Loucy (cell line): ENCODE results near the gene LTBP1.

Experiments used
- CTCF ChIP-seq: fragments of 200-600 bp; sonication (generic); conservative IDR thresholded peaks from 2 replicates; pipeline ENCODE4 v1.5.1; 2014; ENCODE audit warnings: mild to moderate bottlenecking, antibody characterized with exemption, low read length
- EZH2phosphoT487 ChIP-seq: fragments of 200-600 bp; IDR thresholded peaks from 2 replicates; pipeline ENCODE4 v1.6.1; 2018; ENCODE audit warnings: antibody characterized with exemption, mild to moderate bottlenecking, moderate library complexity, borderline replicate concordance

- no peak for TF ChIP-seq CTCF
- TF ChIP-seq EZH2phosphoT487: no peak
Measured at GRCh38 chr2:33160191-33160590, 213.4 kb downstream of the LTBP1 start.
